WERI-Rb-1 (cell line): Measurements from ENCODE around the gene NKPD1.
A peak's percentile ranks its signal among the peaks of the same experiment; 100 is the strongest.

Experiments
- DNase-seq: peaks from one replicate; pipeline ENCODE4 v3.0.0-alpha.2; 2020
- H3K27ac ChIP-seq: fragments of 250-450 bp; sonication (Bioruptor Pico); 2 replicates; pipeline ENCODE4 v1.5.1; 2020; ENCODE audit warnings: mild to moderate bottlenecking, moderate library complexity
- H3K27me3 ChIP-seq: fragments of 250-450 bp; sonication (Bioruptor Pico); 2 replicates; pipeline ENCODE4 v1.5.1; 2021; ENCODE audit warnings: mild to moderate bottlenecking, low read depth, moderate library complexity; ENCODE audit not compliant: insufficient read depth, severe bottlenecking
- H3K36me3 ChIP-seq: fragments of 250-450 bp; sonication (Bioruptor Pico); 2 replicates; pipeline ENCODE4 v1.5.1; 2020; ENCODE audit warnings: mild to moderate bottlenecking, moderate library complexity
- H3K4me3 ChIP-seq: 2 replicates; pipeline ENCODE4 v1.5.1; 2011; ENCODE audit warnings: low read depth, mild to moderate bottlenecking, control low read depth, low read length
- H3K9me3 ChIP-seq: fragments of 250-450 bp; sonication (Bioruptor Pico); 2 replicates; pipeline ENCODE4 v1.5.1; 2021; ENCODE audit warnings: mild to moderate bottlenecking, moderate library complexity; ENCODE audit not compliant: severe bottlenecking
- TF ChIP-seq, protein P1 (sequence below): IDR thresholded peaks from 2 replicates; pipeline ENCODE4 v1.5.1; 2011; ENCODE audit warnings: low read depth, mild to moderate bottlenecking, control low read depth, inconsistent platforms, low read length

NKPD1 gene

DNA sequence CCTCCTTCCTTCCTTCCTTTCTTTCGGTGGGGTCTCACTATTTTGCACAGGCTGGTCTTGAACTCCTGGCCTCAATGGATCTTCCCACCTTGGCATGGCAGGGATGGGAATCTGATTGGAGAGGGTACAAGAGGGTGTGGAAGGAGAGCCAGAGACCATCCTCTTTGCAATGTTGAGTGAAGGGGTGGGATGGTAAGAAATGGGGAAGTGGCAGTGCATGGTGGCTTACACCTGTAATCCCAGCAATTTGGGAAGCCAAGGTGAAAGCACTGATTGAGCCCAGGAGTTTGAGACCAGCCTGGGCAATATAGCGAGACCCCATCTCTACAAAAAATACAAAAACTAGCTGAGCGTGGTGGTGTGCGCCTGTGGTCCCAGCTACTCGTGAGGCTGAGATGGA lies 23.3 kb upstream of the NKPD1 start:
- no peaks in the 10 kb centered on the region for H3K9me3 ChIP-seq
- H3K27ac ChIP-seq: no peak overlapping the region
- no peak for DNase-seq
- H3K36me3 ChIP-seq: no peaks in the 10 kb centered on the region
- TF ChIP-seq, protein P1, sequence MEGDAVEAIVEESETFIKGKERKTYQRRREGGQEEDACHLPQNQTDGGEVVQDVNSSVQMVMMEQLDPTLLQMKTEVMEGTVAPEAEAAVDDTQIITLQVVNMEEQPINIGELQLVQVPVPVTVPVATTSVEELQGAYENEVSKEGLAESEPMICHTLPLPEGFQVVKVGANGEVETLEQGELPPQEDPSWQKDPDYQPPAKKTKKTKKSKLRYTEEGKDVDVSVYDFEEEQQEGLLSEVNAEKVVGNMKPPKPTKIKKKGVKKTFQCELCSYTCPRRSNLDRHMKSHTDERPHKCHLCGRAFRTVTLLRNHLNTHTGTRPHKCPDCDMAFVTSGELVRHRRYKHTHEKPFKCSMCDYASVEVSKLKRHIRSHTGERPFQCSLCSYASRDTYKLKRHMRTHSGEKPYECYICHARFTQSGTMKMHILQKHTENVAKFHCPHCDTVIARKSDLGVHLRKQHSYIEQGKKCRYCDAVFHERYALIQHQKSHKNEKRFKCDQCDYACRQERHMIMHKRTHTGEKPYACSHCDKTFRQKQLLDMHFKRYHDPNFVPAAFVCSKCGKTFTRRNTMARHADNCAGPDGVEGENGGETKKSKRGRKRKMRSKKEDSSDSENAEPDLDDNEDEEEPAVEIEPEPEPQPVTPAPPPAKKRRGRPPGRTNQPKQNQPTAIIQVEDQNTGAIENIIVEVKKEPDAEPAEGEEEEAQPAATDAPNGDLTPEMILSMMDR: no peak
- H3K4me3 ChIP-seq: no peak overlapping the region
- no peaks in the 10 kb centered on the region for H3K27me3 ChIP-seq

DNA sequence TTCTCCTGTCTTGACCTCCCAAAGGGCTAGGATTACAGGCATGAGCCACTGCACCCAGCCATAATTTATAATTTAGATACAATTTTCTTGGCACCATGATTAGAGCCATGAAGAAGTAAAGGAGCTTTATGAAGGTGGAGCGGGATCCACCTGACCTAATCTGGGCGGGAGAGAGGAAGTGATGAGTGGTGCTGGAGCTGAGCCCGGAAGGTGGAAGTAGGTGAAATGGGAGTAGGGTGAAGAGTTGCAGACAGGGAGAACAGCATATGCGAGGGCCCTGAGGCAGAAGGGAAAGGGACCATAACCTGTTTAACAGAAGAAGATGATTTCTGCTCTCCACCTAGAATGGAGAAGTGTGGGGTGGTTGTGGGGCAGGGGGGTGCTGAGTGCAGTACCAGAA lies 22.0 kb upstream of the NKPD1 start:
- H3K27me3 ChIP-seq: no peaks in the 10 kb centered on the region
- no peak for DNase-seq
- TF ChIP-seq, protein P1: no peak
- H3K36me3 ChIP-seq: no peaks in the 10 kb centered on the region
- no peaks in the 10 kb centered on the region for H3K9me3 ChIP-seq
- no peak overlapping the region for H3K4me3 ChIP-seq
- H3K27ac ChIP-seq: no peak overlapping the region

DNA sequence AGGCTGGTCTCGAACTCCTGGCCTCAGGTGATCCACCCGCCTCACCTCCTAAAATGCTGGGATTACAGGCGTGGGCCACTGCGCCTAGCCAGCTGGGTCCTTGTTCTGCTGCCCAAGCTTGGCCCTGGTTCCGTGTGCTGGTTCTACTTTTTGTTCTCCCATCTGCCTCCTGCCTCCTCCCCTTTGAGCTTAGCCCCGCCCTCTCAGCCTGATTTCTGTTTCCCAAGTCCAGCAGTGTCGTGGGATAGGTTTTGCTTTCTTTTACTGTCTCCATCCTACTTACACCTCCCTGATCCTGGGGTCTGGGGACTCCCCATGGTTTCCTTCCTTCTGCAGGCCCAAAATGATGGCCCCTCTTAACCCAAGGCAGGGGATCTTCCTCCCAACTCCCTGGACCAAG lies 20.2 kb upstream of the NKPD1 start:
- TF ChIP-seq, protein P1: no peak
- no peaks in the 10 kb centered on the region for H3K36me3 ChIP-seq
- H3K9me3 ChIP-seq: no peaks in the 10 kb centered on the region
- H3K27ac ChIP-seq: no peak overlapping the region
- no peaks in the 10 kb centered on the region for H3K27me3 ChIP-seq
- no peak overlapping the region for H3K4me3 ChIP-seq
- DNase-seq: no peak

DNA sequence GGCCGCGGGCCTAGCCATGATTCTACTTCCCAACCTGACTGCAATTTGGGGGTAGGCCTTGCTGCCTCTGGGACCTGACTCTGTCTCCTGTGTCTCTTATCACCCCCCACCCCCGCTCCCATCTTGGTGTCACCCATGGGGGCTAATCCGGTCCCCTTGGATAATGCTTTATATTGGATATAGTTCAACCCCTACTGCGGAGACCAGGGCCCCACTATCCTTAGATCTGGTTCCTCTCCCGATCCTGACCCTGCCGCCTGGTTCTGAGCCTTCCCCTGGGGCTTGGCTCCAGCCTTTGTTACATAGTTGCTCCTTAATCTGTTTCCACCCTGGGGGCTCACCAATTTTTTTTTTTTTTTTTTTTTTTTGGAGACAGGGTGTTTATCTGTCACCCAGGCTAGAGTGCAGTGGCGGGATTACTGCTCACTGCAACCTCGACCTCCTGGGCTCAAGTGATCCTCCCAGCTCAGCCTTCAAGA lies 19.1 kb upstream of the NKPD1 start:
- TF ChIP-seq, protein P1: no peak
- H3K9me3 ChIP-seq: no peaks in the 10 kb centered on the region
- H3K27me3 ChIP-seq: no peaks in the 10 kb centered on the region
- H3K27ac ChIP-seq: peak overlapping the region; percentile 77
- H3K36me3 ChIP-seq: no peaks in the 10 kb centered on the region
- peak overlapping the region; percentile 96 for H3K4me3 ChIP-seq
- no peak for DNase-seq

DNA sequence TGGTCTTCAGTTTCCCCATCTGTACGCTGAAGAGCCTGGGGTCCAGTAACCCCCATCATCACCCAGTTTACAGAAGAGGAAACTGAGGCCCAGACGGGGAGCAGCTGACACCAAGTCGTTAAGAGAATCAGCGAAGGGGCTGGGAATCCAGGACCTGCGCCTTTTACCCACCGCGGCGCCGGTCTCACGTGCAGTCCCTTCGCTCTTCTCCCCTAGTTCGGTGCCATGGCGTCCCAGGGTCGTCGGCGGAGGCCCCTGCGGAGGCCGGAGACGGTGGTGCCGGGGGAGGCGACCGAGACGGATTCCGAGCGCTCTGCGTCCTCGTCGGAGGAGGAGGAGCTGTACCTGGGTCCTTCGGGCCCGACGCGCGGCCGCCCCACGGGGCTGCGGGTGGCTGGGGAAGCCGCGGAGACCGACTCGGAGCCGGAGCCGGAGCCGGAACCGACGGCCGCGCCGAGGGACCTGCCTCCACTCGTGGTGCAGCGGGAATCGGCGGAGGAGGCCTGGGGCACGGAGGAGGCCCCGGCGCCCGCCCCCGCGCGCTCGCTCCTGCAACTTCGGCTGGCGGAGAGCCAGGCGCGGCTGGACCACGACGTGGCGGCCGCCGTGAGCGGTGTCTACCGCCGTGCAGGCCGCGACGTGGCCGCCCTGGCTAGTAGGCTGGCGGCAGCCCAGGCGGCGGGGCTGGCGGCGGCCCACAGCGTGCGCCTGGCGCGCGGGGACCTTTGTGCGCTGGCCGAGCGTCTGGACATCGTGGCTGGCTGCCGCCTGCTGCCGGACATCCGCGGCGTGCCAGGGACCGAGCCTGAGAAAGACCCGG lies 18.5 kb upstream of the NKPD1 start:
- Histone ChIP-seq H3K4me3 (peak overlapping the region; percentile 96), H3K36me3 (no peaks in the 10 kb centered on the region), H3K27ac (peak overlapping the region; percentile 77), H3K9me3 (no peaks in the 10 kb centered on the region), H3K27me3 (no peaks in the 10 kb centered on the region)
- TF ChIP-seq, protein P1: no peak
- DNase-seq: no peak
